CD4-positive, alpha-beta memory T cell (primary cell): Measurements from ENCODE around the gene LRRC28. TPM values are rescaled to one million over a fixed set of nuclear protein-coding genes. Genes with fewer than 3 reads are reported as not detected.

ENCODE experiments used
- CTCF ChIA-PET: fragments of 350-600 bp; sonication (Branson Sonifier 250); formaldehyde crosslinking; loops from one replicate; lab custom pipeline; 2021; ENCODE audit warnings: inconsistent platforms; ENCODE audit not compliant: partially characterized antibody; lab: Charles Lee
- POLR2A ChIA-PET: fragments of 350-600 bp; sonication (Branson Sonifier 250); formaldehyde crosslinking; loops from one replicate; lab custom pipeline; 2021; ENCODE audit not compliant: partially characterized antibody; lab: Charles Lee
- DNase-seq, 5 donors: peaks; one replicate each; pipeline versions ENCODE4 v3.0.0 to v3.0.0-alpha.2; 2020 to 2022; ENCODE audit warnings: mixed read lengths in 1 of 5
- H3K27ac ChIP-seq: one replicate; pipeline ENCODE4 v1.7.0; 2013; ENCODE audit warnings: low read depth, low read length
- H3K27me3 ChIP-seq: 2 replicates; pipeline ENCODE4 v1.7.0; 2013; ENCODE audit warnings: mild to moderate bottlenecking, low read length, moderate library complexity; ENCODE audit not compliant: insufficient read depth
- H3K36me3 ChIP-seq: 2 replicates; pipeline ENCODE4 v1.7.0; 2013; ENCODE audit warnings: mild to moderate bottlenecking, low read length, moderate library complexity; ENCODE audit not compliant: insufficient read depth
- H3K4me1 ChIP-seq: 2 replicates; pipeline ENCODE4 v1.7.0; 2013; ENCODE audit warnings: mild to moderate bottlenecking, low read length, moderate library complexity; ENCODE audit not compliant: insufficient read depth
- H3K4me3 ChIP-seq, 2 donors: one replicate each; pipeline ENCODE4 v1.7.0; 2013; ENCODE audit warnings: low read length in 2 of 2, mild to moderate bottlenecking in 1 of 2
- H3K9me3 ChIP-seq, 2 donors: one replicate each; pipeline ENCODE4 v1.7.0; 2013; ENCODE audit warnings: low read length in 2 of 2, control low read depth in 1 of 2; ENCODE audit not compliant: control insufficient read depth in 1 of 2
- H3K27ac Mint-ChIP-seq, 7 donors: one replicate each; pipeline ENCODE4 v1.8.0; 2020 to 2021; ENCODE audit warnings: mixed read lengths in 7 of 7, mild to moderate bottlenecking in 6 of 7, inconsistent platforms in 3 of 7, moderate library complexity in 3 of 7
- H3K27me3 Mint-ChIP-seq, 2 donors: one replicate each; pipeline ENCODE4 v1.8.0; 2020 to 2021; ENCODE audit warnings: mixed read lengths in 2 of 2
- H3K36me3 Mint-ChIP-seq, 2 donors: one replicate each; pipeline ENCODE4 v1.8.0; 2020 to 2021; ENCODE audit warnings: mixed read lengths in 2 of 2, inconsistent platforms in 1 of 2, mild to moderate bottlenecking in 1 of 2
- H3K4me1 Mint-ChIP-seq, 4 donors: one replicate each; pipeline ENCODE4 v1.8.0; 2020 to 2021; ENCODE audit warnings: mixed read lengths in 4 of 4, mild to moderate bottlenecking in 1 of 4
- H3K4me3 Mint-ChIP-seq, 8 donors: one replicate each; pipeline ENCODE4 v1.8.0; 2020 to 2021; ENCODE audit warnings: mixed read lengths in 8 of 8, mild to moderate bottlenecking in 7 of 8, moderate library complexity in 6 of 8, inconsistent platforms in 3 of 8
- H3K9me3 Mint-ChIP-seq, 8 donors: one replicate each; pipeline ENCODE4 v1.8.0; 2020 to 2021; ENCODE audit warnings: mixed read lengths in 8 of 8, mild to moderate bottlenecking in 5 of 8, inconsistent platforms in 3 of 8, moderate library complexity in 1 of 8
- intact Hi-C: fragments of 100-400 bp; cut with micrococcal nuclease; formaldehyde crosslinking; loops from one replicate; pipeline ENCODE4 v1.15.1; 2023
- polyA plus RNA-seq, 2 donors: library from polyadenylated mRNA; unstranded; fragments of 300-500 nt; fragmentation: Illumina TruSeq; gene quantifications; one replicate each; pipeline ENCODE4 v1.2.3, GENCODE V29; 2021
- total RNA-seq, 2 experiments: library from RNA; stranded (reverse); gene quantifications; one replicate each; pipeline ENCODE4 v1.2.3, GENCODE V29; 2021

Gene LRRC28
- total and polyA plus RNA-seq, 4 experiments from 2014 or later, result 16.4 to 27.1 (median 19.2) TPM

- Mint-ChIP-seq H3K4me1 (peaks cover 0 to under 1% (median under 1%) of the 10 kb centered on the region in 4 donors), H3K4me3 (no peak overlapping the region), H3K9me3 (peaks cover 5 to 28% (median 12%) of the 10 kb centered on the region in 8 donors), H3K36me3 (peaks cover 41 to 72% of the 10 kb centered on the region in 2 donors), H3K27ac (no peak overlapping the region), H3K27me3 (no peaks in the 10 kb centered on the region)
- no peaks in the 10 kb centered on the region for H3K27me3 ChIP-seq
- H3K4me3 ChIP-seq, result no peak overlapping the region
- no peak for DNase-seq
- no peak overlapping the region for H3K27ac ChIP-seq
- POLR2A ChIA-PET, result no interaction called here
- no peaks in the 10 kb centered on the region for H3K9me3 ChIP-seq
- CTCF ChIA-PET, result no interaction called here
- H3K4me1 ChIP-seq, result no peaks in the 10 kb centered on the region
- intact Hi-C loops, result no loop called here
- no peaks in the 10 kb centered on the region for H3K36me3 ChIP-seq
Observed at GRCh38 chr15:99366013-99366412, 114.7 kb downstream of the LRRC28 start.

DNA sequence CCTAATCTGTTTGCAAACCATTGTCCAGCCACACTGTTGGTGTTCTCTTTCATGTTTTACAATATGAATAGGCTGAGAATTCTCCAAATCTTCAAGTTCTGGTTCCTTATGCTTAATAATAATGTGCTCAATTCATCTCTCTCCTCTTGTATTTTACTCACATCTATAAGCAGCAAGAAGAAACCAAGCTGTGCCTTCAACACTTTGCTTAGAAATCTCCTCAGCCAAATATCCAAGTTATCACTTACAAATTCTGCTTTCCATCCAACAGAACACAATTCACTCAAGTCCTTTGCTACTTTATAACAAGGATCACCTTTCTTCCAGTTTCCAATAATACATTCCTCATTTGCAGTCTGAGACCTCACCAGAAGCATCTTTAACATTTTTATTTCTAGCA lies 117.5 kb downstream of the LRRC28 start:
- H3K36me3 Mint-ChIP-seq, result peaks cover 41 to 69% of the 10 kb centered on the region in 2 donors
- ChIA-PET CTCF (no interaction called here), POLR2A (no interaction called here)
- no peaks in the 10 kb centered on the region for H3K36me3 ChIP-seq
- H3K4me1 ChIP-seq, result peaks cover 3% of the 10 kb centered on the region
- no peaks in the 10 kb centered on the region for H3K27me3 Mint-ChIP-seq
- intact Hi-C loops, result no loop called here
- H3K9me3 ChIP-seq, result no peaks in the 10 kb centered on the region
- H3K4me3 Mint-ChIP-seq, result no peak overlapping the region
- H3K4me3 ChIP-seq, result no peak overlapping the region
- no peak overlapping the region for H3K27ac Mint-ChIP-seq
- no peak for DNase-seq
- H3K9me3 Mint-ChIP-seq, result peaks cover 3 to 28% (median 12%) of the 10 kb centered on the region in 8 donors
- H3K27me3 ChIP-seq, result no peaks in the 10 kb centered on the region
- peaks cover 3 to 9% (median 5%) of the 10 kb centered on the region in 4 donors for H3K4me1 Mint-ChIP-seq
- H3K27ac ChIP-seq, result no peak overlapping the region

- Mint-ChIP-seq H3K4me3 (no peak overlapping the region), H3K27ac (no peak overlapping the region), H3K27me3 (no peaks in the 10 kb centered on the region), H3K4me1 (peaks cover 3 to 9% (median 5%) of the 10 kb centered on the region in 4 donors), H3K9me3 (peaks cover 3 to 28% (median 12%) of the 10 kb centered on the region in 8 donors), H3K36me3 (peaks cover 38 to 67% of the 10 kb centered on the region in 2 donors)
- Histone ChIP-seq H3K36me3 (no peaks in the 10 kb centered on the region), H3K27me3 (no peaks in the 10 kb centered on the region), H3K4me1 (peaks cover 3% of the 10 kb centered on the region), H3K4me3 (no peak overlapping the region), H3K27ac (no peak overlapping the region), H3K9me3 (no peaks in the 10 kb centered on the region)
- ChIA-PET POLR2A (no interaction called here), CTCF (interaction anchor here (3.1 kb wide), 1 partner anchor 335 kb away, joined by 9 read pairs; no protein-coding TSS in a partner anchor)
- intact Hi-C loops, result no loop called here
- no peak for DNase-seq
Observed at GRCh38 chr15:99369196-99369595, 117.9 kb downstream of the LRRC28 start.

DNA sequence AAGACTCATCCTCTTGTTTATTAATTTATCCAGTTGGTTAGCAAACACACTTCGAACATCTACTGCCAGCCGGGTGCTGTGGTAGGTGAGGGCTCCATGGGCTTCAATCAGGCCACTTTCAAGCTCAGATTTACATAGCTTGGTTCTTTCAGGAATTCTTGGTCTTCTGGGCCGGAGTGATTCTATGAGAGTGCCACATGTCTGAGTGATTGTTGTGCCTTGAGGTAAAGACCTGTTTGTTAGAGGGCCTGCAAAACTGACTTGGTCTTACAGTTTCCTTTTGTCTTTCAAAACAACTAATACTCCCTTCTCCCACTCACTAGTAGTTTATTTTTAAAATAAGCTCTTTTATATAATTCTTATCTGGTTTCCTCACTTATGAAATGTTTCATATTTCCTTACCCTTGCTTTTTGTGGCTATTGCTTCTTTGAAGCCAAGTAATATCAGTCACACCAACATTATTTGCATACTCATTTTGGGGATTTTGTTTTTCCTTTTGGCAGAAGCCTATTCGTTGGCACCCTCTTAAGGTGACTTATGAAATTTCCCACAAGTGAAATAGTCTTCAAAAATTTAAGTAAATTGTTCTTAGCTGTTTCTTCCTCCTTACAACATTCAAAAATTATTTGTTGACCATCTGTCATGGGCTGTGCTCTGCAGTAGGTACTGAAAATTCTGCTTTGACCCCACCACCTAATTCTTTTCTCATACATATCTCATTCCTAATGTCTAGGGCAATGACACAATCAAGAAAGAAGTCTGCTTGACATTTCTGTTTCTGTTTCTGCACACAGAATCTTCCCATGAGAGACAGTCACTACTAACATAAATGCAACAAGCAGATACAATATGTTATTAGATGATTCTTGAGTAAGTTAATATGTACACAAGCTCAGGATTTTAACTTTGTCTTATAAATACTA lies 120.2 kb downstream of the LRRC28 start:
- ChIA-PET CTCF (interaction anchor here (1.0 to 3.1 kb wide), 3 partner anchors 27 to 333 kb away, joined by 3 to 9 read pairs (median 3); no protein-coding TSS in a partner anchor), POLR2A (no interaction called here)
- Histone ChIP-seq H3K9me3 (no peaks in the 10 kb centered on the region), H3K4me1 (peaks cover 3% of the 10 kb centered on the region), H3K27me3 (no peaks in the 10 kb centered on the region), H3K36me3 (no peaks in the 10 kb centered on the region), H3K27ac (no peak overlapping the region), H3K4me3 (no peak overlapping the region)
- Mint-ChIP-seq H3K27me3 (no peaks in the 10 kb centered on the region), H3K9me3 (peaks cover 3 to 38% (median 27%) of the 10 kb centered on the region in 8 donors), H3K4me1 (peaks cover 3 to 9% (median 5%) of the 10 kb centered on the region in 4 donors), H3K36me3 (peaks cover 43 to 70% of the 10 kb centered on the region in 2 donors), H3K27ac (peak overlapping the region in 4 of 7 donors; percentile 48 to 58 (median 52)), H3K4me3 (no peak overlapping the region)
- no peak for DNase-seq
- intact Hi-C loops, result no loop called here

DNA sequence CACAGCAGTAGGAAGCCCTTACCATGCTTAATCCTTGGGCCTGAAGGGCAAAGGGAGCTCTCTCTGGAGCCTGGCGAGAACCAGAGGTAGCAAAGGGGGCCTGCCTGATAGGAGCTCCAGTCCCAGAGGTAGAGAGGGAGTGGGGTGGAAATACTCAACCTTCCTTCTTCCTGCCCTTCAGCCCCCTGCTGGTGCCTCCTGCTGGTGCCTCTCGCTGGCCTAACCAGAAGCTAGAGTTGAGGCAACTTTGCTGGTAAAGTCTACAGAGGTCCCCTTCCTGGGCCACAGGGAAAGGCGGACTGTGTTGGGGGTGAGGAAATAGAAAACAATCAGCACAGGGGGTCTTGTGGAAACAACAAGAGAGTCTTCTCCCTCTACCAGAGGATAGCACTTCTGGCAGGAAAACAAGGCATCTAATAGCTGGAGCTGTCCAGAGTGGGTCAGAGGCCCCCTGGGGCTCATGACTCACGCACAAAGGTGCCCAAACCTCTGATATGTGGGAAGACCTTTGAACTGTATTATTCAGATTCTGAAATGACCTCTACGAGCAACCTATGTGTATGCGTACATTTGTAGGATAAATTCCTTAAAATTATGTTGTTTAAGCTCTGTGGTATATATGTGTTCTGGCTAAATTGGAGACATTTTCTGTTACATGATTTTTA lies 133.9 kb downstream of the LRRC28 start:
- Mint-ChIP-seq H3K36me3 (peaks cover 15 to 53% of the 10 kb centered on the region in 2 donors), H3K27me3 (no peaks in the 10 kb centered on the region), H3K9me3 (peaks cover 0 to 7% (median 1%) of the 10 kb centered on the region in 8 donors), H3K4me1 (peaks cover 8 to 15% (median 11%) of the 10 kb centered on the region in 4 donors), H3K27ac (peak overlapping the region in 1 of 7 donors; percentile 74), H3K4me3 (no peak overlapping the region)
- CTCF ChIA-PET, result interaction anchor here (1.1 kb wide), 2 partner anchors 24 to 112 kb away, joined by 3 read pairs; no protein-coding TSS in a partner anchor
- Histone ChIP-seq H3K4me1 (peaks cover 17% of the 10 kb centered on the region), H3K27me3 (no peaks in the 10 kb centered on the region), H3K36me3 (no peaks in the 10 kb centered on the region), H3K9me3 (no peaks in the 10 kb centered on the region), H3K4me3 (no peak overlapping the region), H3K27ac (no peak overlapping the region)
- no peak for DNase-seq
- POLR2A ChIA-PET, result no interaction called here
- intact Hi-C loops, result no loop called here

- intact Hi-C loops, result no loop called here
- peaks cover 0 to 14% (median 1%) of the 10 kb centered on the region in 8 donors for H3K9me3 Mint-ChIP-seq
- no peaks in the 10 kb centered on the region for H3K36me3 ChIP-seq
- H3K27me3 ChIP-seq, result no peaks in the 10 kb centered on the region
- ChIA-PET POLR2A (no interaction called here), CTCF (interaction anchor here (1.1 kb wide), 2 partner anchors 23 to 113 kb away, joined by 3 read pairs; no protein-coding TSS in a partner anchor)
- peaks cover 15 to 53% of the 10 kb centered on the region in 2 donors for H3K36me3 Mint-ChIP-seq
- H3K4me1 ChIP-seq, result peaks cover 17% of the 10 kb centered on the region
- no peaks in the 10 kb centered on the region for H3K27me3 Mint-ChIP-seq
- peak overlapping the region in 5 of 7 donors; percentile 5 to 84 (median 45) for H3K27ac Mint-ChIP-seq
- H3K4me3 Mint-ChIP-seq, result peak overlapping the region in 3 of 8 donors; percentile 29 to 63 (median 62)
- peaks cover 8 to 15% (median 11%) of the 10 kb centered on the region in 4 donors for H3K4me1 Mint-ChIP-seq
- H3K9me3 ChIP-seq, result no peaks in the 10 kb centered on the region
- H3K4me3 ChIP-seq, result no peak overlapping the region
- H3K27ac ChIP-seq, result no peak overlapping the region
- DNase-seq, result no peak
Observed at GRCh38 chr15:99385865-99386264, 134.6 kb downstream of the LRRC28 start.
